Stimulated activated memory B cell treated with anti-CD40 and anti-IgM and Interleukin-4, amounts not matched to agents 10 μg/mL and 1 μg/mL and 100 μg/mL, for 72 hours (primary cell): ENCODE data around the gene TPCN1.
A peak's percentile ranks its signal among the peaks of the same experiment; 100 is the strongest.

Source experiments
- ATAC-seq: fragments of 150-1000 bp; cut with Tn5 transposase; 2 replicates; pipeline ENCODE4 v1.10.0; 2021
- H3K27ac Mint-ChIP-seq: one replicate; pipeline ENCODE4 v1.8.0; 2022; ENCODE audit warnings: mild to moderate bottlenecking, mixed read lengths
- H3K27me3 Mint-ChIP-seq: one replicate; pipeline ENCODE4 v1.8.0; 2022; ENCODE audit warnings: mixed read lengths
- H3K36me3 Mint-ChIP-seq: one replicate; pipeline ENCODE4 v1.8.0; 2022; ENCODE audit warnings: mixed read lengths
- H3K4me1 Mint-ChIP-seq: one replicate; pipeline ENCODE4 v1.8.0; 2022; ENCODE audit warnings: mixed read lengths
- H3K4me3 Mint-ChIP-seq: one replicate; pipeline ENCODE4 v1.8.0; 2022; ENCODE audit warnings: mild to moderate bottlenecking, moderate library complexity, mixed read lengths
- H3K9me3 Mint-ChIP-seq: one replicate; pipeline ENCODE4 v1.8.0; 2022; ENCODE audit warnings: mixed read lengths

TPCN1 gene

GRCh38 chr12:113227686-113228391 is 6.6 kb downstream of the TPCN1 start:
- H3K27me3 Mint-ChIP-seq: no peaks in the 10 kb centered on the region
- H3K4me1 Mint-ChIP-seq: peaks cover 49% of the 10 kb centered on the region
- H3K36me3 Mint-ChIP-seq: peaks cover 34% of the 10 kb centered on the region
- peak overlapping the region; percentile 97 for H3K27ac Mint-ChIP-seq
- no peaks in the 10 kb centered on the region for H3K9me3 Mint-ChIP-seq
- no peak overlapping the region for H3K4me3 Mint-ChIP-seq
- ATAC-seq: no peak

DNA sequence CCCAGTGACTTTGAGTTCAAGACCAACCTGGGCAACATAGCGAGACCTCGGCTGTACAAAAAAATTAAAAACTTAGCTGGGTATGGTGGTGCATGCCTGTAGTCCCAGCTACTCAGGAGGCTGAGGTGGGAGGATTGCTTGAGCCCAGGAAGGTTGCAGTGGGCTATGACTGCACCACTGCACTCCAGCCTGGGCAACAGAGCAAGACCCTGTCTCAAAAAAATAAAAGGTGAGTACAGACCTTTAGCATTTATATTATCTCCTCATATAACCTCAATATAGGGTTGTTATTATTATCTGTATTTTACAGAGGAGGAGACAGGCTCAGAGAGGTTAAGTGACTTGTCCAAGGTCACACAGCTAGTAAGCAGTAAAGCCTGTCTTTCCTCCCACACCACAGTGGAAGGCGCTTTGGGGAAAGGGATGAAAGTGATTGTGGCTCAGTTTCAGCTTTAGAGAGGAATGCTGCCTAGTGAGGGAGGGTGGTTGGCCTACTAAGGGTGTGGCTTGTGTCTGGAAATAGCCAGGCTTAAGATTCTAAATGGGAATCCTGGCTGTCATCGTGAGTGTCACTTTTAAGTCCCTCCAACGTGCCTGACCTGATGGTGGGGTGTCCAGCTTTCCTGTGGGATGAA is 7.2 kb downstream of the TPCN1 start:
- Mint-ChIP-seq H3K36me3 (peaks cover 41% of the 10 kb centered on the region), H3K27me3 (no peaks in the 10 kb centered on the region), H3K4me3 (no peak overlapping the region), H3K4me1 (peaks cover 49% of the 10 kb centered on the region), H3K27ac (peak overlapping the region; percentile 97), H3K9me3 (no peaks in the 10 kb centered on the region)
- no peak for ATAC-seq

- no peaks in the 10 kb centered on the region for H3K27me3 Mint-ChIP-seq
- H3K4me3 Mint-ChIP-seq: peak overlapping the region; percentile 35
- peaks cover 53% of the 10 kb centered on the region for H3K36me3 Mint-ChIP-seq
- ATAC-seq: no peak
- peak overlapping the region; percentile 97 for H3K27ac Mint-ChIP-seq
- no peaks in the 10 kb centered on the region for H3K9me3 Mint-ChIP-seq
- peaks cover 52% of the 10 kb centered on the region for H3K4me1 Mint-ChIP-seq
Measured at GRCh38 chr12:113230315-113231234, 9.3 kb downstream of the TPCN1 start.

DNA sequence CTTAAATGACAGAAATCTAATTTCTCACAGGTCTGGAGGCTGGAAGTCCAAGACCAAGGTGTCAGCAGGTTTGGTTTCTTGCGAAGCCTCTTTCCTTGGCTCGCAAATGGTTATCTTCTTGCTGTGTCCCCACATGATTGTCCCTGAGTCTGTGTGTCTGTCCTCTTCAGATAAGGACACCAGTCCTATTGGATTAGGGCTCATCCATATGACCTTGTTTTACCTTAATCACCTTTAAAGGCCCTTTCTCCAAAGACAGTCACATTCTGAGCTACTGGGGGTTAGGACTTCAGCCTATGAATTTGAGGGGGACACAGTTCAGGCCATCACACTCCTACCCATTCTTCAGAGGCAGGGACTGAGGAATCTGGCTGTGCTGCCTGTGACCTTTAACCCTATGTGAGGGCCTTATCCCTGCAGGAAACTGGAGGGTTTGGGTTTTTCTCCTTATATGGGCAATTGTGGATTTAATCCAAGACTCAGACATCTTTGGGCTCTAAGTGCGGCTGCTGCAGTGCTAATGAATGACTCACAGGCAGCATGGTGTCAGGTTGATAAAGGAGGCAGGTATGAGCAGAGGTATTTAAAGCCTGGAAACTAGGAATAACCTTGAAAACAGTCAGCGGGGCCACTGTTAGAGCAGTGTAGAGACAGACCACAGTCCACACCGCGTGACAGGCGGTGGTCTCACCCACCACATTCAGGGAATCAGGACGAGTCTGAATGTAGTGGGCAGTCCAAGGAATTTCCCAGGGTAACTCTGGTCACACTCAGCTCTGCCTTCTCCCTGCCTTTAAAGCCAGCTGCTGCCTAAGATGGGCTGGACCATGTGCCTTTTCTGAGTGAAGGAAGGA is 10.2 kb downstream of the TPCN1 start:
- Mint-ChIP-seq H3K27me3 (no peaks in the 10 kb centered on the region), H3K36me3 (peaks cover 61% of the 10 kb centered on the region), H3K9me3 (no peaks in the 10 kb centered on the region), H3K4me3 (no peak overlapping the region), H3K27ac (peak overlapping the region; percentile 97), H3K4me1 (peaks cover 61% of the 10 kb centered on the region)
- no peak for ATAC-seq

DNA sequence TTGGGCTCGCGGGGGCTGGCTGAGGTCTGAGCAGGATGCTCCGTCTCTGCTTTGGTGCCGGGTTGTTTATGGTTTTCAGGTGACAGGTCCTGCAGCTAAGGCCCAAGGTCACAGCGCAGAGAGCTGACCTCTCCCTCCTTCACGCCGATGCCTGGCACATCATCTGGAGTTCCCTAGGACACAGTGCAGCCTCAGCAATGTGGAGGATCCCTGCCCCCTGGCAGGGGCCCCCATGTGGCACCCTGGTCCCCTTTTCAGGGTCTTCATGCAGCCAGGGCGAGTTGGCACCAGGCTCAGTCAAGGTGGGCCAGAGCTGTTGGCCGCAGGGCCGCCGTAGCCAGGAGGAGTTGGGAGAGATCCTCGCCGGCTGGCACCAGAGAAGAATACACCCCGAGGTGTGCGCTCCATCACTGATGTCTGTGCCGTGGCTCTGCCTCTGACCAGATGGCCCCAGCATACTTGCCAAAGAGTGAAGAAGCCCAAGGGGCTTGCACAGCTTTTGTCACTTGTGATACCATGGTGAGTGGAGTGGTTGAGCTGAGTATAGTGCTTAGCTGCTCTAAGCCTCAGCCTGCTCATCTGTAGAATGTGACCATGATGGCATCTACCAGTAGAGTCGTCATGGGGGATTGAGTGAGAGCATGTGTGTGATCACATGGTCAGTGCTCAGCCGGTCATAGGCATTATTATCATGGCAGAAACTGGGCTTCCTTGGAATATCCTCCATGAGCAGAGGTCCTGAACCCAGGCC is 11.0 kb downstream of the TPCN1 start:
- H3K27ac Mint-ChIP-seq: peak overlapping the region; percentile 97
- peaks cover 62% of the 10 kb centered on the region for H3K4me1 Mint-ChIP-seq
- no peak for ATAC-seq
- H3K36me3 Mint-ChIP-seq: peaks cover 60% of the 10 kb centered on the region
- H3K27me3 Mint-ChIP-seq: no peaks in the 10 kb centered on the region
- no peaks in the 10 kb centered on the region for H3K9me3 Mint-ChIP-seq
- H3K4me3 Mint-ChIP-seq: no peak overlapping the region

- H3K9me3 Mint-ChIP-seq: no peaks in the 10 kb centered on the region
- H3K4me3 Mint-ChIP-seq: peak overlapping the region; percentile 28
Measured at GRCh38 chr12:113232840-113233585, 11.7 kb downstream of the TPCN1 start.

GRCh38 chr12:113233967-113234366 is 12.7 kb downstream of the TPCN1 start:
- no peak overlapping the region for H3K4me3 Mint-ChIP-seq
- H3K9me3 Mint-ChIP-seq: no peaks in the 10 kb centered on the region
- peak overlapping the region; percentile 97 for H3K27ac Mint-ChIP-seq
- peaks cover 61% of the 10 kb centered on the region for H3K36me3 Mint-ChIP-seq
- H3K4me1 Mint-ChIP-seq: peaks cover 45% of the 10 kb centered on the region
- ATAC-seq: no peak
- H3K27me3 Mint-ChIP-seq: no peaks in the 10 kb centered on the region

More at GRCh38 chr12:113232840-113233585, 11.7 kb downstream of the TPCN1 start:
- peaks cover 58% of the 10 kb centered on the region for H3K36me3 Mint-ChIP-seq
- no peaks in the 10 kb centered on the region for H3K27me3 Mint-ChIP-seq
- peak; percentile 91 for ATAC-seq
- peak overlapping the region; percentile 97 for H3K27ac Mint-ChIP-seq
- peaks cover 55% of the 10 kb centered on the region for H3K4me1 Mint-ChIP-seq

DNA sequence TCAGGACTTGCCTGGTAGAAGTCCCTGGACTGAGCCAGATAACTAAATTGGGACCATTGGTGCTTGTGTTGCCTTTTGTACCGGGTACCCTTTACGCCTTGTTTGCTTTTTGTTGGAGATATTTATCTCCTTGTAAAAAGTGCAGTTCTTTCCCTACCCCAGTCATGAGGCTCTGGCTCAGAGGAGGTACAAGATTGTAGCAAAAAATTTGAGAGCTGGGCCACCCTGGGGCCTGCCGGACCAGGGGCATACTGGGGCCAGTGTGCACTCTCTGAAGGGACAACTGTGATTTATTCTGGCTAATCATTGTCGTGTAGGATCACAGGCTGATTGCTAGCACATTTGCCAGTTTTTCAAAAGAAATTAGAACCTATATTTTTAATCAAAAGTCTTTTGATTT is 13.2 kb downstream of the TPCN1 start:
- no peak for ATAC-seq
- Mint-ChIP-seq H3K4me3 (no peak overlapping the region), H3K4me1 (peaks cover 45% of the 10 kb centered on the region), H3K27ac (peak overlapping the region; percentile 97), H3K9me3 (no peaks in the 10 kb centered on the region), H3K36me3 (peaks cover 63% of the 10 kb centered on the region), H3K27me3 (no peaks in the 10 kb centered on the region)

DNA sequence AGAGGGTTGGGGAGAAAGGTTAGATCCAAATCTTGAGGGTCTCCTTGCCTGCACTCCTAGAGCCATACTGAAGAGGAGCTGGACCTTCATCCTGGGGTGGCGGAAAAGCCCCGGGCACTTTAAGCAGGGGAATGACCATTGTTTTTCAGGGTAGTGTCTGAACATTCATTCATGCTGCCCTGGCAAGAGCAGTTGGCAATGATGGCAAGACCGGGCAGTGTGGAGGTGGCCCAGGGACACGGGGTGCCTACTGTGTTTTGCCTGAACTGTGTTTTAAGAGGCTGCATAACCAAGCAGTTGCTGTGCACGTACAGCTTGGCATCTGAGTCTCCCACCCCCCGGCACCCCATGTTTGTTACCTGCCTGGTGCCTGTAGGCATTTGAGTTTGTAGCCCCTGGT is 14.7 kb downstream of the TPCN1 start:
- Mint-ChIP-seq H3K9me3 (no peaks in the 10 kb centered on the region), H3K4me3 (no peak overlapping the region), H3K27me3 (no peaks in the 10 kb centered on the region), H3K4me1 (peaks cover 42% of the 10 kb centered on the region), H3K27ac (peak overlapping the region; percentile 97), H3K36me3 (peaks cover 69% of the 10 kb centered on the region)
- ATAC-seq: no peak

DNA sequence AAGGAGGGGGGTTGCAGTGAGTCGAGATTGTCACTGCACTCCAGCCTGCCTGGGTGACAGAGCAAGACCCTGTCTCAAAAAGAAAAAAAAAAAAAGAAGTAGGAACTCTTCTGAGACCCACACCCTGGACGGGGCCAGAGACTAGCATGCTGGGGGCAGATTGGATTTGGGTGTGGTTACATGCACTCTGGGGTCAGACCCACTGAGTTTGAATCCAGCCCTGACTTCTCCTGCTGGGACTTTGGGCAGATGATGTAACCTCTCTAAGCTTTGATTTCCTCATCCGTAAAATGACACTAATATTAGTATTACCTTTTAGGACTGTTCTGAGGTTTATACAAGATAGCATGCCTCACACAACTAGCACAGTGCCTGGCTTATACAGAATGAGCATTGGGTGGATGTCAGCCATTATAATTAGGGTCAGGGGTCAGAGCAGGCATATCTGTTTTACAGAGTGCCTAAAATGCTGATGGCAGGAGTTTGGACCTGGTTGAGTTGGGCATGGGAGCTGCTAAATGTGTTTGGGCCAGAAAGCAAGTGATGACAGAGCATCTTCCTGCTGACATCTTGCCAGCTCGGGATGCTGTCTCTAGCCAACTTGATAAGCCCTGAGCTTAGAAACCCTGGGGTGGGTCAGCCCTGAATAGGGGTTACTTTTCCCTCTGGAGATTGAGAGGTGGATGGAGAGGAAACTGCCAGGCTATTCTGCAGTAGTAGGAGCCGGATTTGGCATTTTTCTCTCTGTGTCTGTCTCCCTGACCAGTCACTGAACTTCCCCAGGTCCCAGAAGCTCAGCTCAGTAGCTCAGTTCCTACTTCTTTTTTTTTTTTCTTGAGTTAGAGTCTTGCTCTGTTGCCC is 15.5 kb downstream of the TPCN1 start:
- Mint-ChIP-seq H3K27ac (peak overlapping the region; percentile 97), H3K4me3 (no peak overlapping the region)

DNA sequence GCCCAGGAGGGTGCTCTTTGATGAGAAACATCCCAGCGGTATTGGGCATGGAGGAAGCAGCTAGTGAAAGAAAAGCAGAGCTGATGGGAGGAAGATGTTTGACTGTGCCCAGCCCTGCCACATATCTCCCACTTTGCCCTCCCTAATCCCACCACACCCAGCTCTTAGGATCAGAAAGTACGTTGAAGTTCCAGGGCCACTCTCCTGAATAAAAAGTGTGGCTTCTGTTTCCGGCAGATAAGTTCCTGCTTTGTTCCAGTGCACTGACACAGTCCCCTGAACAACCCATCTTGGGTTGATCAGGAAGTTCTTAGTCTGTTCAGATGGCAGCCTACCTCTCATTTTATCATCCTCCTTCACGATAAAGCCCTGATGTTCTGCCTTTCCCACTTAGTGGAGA is 16.5 kb downstream of the TPCN1 start:
- Mint-ChIP-seq H3K9me3 (no peaks in the 10 kb centered on the region), H3K27ac (no peak overlapping the region), H3K4me3 (no peak overlapping the region), H3K36me3 (peaks cover 85% of the 10 kb centered on the region), H3K4me1 (peaks cover 40% of the 10 kb centered on the region), H3K27me3 (no peaks in the 10 kb centered on the region)
- no peak for ATAC-seq

More for the DNA sequence above, 15.5 kb downstream of the TPCN1 start:
- Mint-ChIP-seq H3K4me1 (peaks cover 42% of the 10 kb centered on the region), H3K9me3 (no peaks in the 10 kb centered on the region), H3K27me3 (no peaks in the 10 kb centered on the region), H3K36me3 (peaks cover 77% of the 10 kb centered on the region)
- ATAC-seq: no peak

GRCh38 chr12:113238309-113238708 is 17.0 kb downstream of the TPCN1 start:
- Mint-ChIP-seq H3K27me3 (no peaks in the 10 kb centered on the region), H3K36me3 (peaks cover 81% of the 10 kb centered on the region), H3K27ac (no peak overlapping the region), H3K4me1 (peaks cover 36% of the 10 kb centered on the region), H3K4me3 (no peak overlapping the region), H3K9me3 (no peaks in the 10 kb centered on the region)
- ATAC-seq: no peak

DNA sequence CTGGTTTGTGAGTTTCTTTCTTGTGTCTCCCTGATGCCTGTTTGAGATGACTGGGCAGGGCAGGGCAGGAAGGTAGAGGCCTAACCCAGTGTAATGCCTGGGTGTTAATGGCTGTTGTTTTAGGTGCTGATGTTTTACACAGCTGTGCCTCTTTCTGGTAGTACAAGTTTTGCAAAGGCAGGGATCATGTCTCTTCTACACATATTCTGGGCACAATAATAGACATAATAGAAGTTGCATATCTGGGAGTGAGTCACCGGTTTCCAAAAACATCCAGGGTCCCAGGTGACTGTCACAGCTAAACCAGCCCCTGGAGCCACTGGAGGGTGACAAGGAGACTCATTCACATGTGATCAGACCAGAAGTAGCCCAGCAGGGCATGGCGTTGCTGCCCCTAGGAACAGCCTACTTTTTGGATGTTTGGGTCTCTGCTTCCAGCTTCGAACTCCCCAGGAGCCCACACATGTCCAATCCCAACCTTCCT is 18.1 kb downstream of the TPCN1 start:
- Mint-ChIP-seq H3K27ac (peak overlapping the region; percentile 46), H3K27me3 (no peaks in the 10 kb centered on the region), H3K4me1 (peaks cover 32% of the 10 kb centered on the region), H3K36me3 (peaks cover 86% of the 10 kb centered on the region), H3K4me3 (no peak overlapping the region), H3K9me3 (no peaks in the 10 kb centered on the region)
- no peak for ATAC-seq
